Kidney (tissue), 14 donors: Measurements from ENCODE around the gene STAB2. TPM values are rescaled to one million over a fixed set of nuclear protein-coding genes. Genes with fewer than 3 reads are reported as not detected.

Source experiments
- DNase-seq, 5 donors: peaks; one replicate each; pipeline ENCODE4 v3.0.0-alpha.2; 2013 to 2020
- FAIRE-seq: peaks from 2 replicates; lab custom pipeline; 2012; peaks lifted over from hg19 to GRCh38; lab: Jason Lieb, UNC
- H3K27ac ChIP-seq, 2 donors: one replicate each; pipeline ENCODE4 v1.7.0; 2013; ENCODE audit warnings: low read depth in 2 of 2, low read length in 2 of 2, inconsistent platforms in 1 of 2
- H3K27me3 ChIP-seq: one replicate; pipeline ENCODE4 v1.7.1; 2013; ENCODE audit warnings: low read length, inconsistent platforms; ENCODE audit not compliant: control insufficient read depth, insufficient read depth
- H3K36me3 ChIP-seq, 3 donors: one replicate each; pipeline versions ENCODE4 v1.7.0 to v1.7.1; 2013; ENCODE audit warnings: low read length in 3 of 3, control low read depth in 1 of 3, inconsistent platforms in 1 of 3; ENCODE audit not compliant: insufficient read depth in 3 of 3, control insufficient read depth in 2 of 3
- H3K4me1 ChIP-seq, 3 donors: one replicate each; pipeline versions ENCODE4 v1.7.0 to v1.7.1; 2013; ENCODE audit warnings: low read length in 3 of 3, inconsistent platforms in 1 of 3, low read depth in 1 of 3; ENCODE audit not compliant: control insufficient read depth in 2 of 3, insufficient read depth in 2 of 3
- H3K4me3 ChIP-seq, 3 donors: one replicate each; pipeline versions ENCODE4 v1.7.0 to v1.8.1; 2013; ENCODE audit warnings: low read length in 3 of 3, control low read depth in 1 of 3, inconsistent platforms in 1 of 3
- H3K9ac ChIP-seq, 3 donors: one replicate each; pipeline versions ENCODE4 v1.7.0 to v1.7.1; 2013; ENCODE audit warnings: low read length in 3 of 3, control low read depth in 1 of 3, inconsistent platforms in 1 of 3
- H3K9me3 ChIP-seq, 3 donors: one replicate each; pipeline versions ENCODE4 v1.7.0 to v1.7.1; 2013; ENCODE audit warnings: low read length in 3 of 3, control low read depth in 1 of 3, inconsistent platforms in 1 of 3; ENCODE audit not compliant: control insufficient read depth in 2 of 3, insufficient read depth in 1 of 3
- intact Hi-C: fragments of 100-400 bp; cut with DNase I; formaldehyde crosslinking; loops from one replicate; pipeline ENCODE4 v1.11.1; 2022
- polyA plus RNA-seq: library from polyadenylated mRNA; stranded (reverse); fragments of 350-450 nt; fragmentation: Illumina TruSeq; extraction: RNeasy Lipid Tissue Mini Kit (QIAGEN cat#74804); gene quantifications from one replicate; pipeline ENCODE4 v1.2.3, GENCODE V29; 2014; ENCODE audit warnings: low read depth, low replicate concordance; ENCODE audit not compliant: insufficient read depth
- total RNA-seq: library from RNA; stranded (reverse); fragmentation: NEBNext Ultra II Directional; extraction: Animal tissue kit (Norgen Biotek cat#: 25700); gene quantifications from one replicate; pipeline ENCODE4 v1.2.1, GENCODE V29; 2021
- TF ChIP-seq, protein P1 (sequence below): IDR thresholded peaks from 3 replicates; pipeline ENCODE4 v1.5.1; 2012; ENCODE audit warnings: mild to moderate bottlenecking, moderate library complexity, borderline replicate concordance; ENCODE audit not compliant: insufficient read depth; ENCODE audit errors: extremely low read depth
- donor health status: control.
- donor health status: control.
- donor health status: control.
- donor health status: control.
- donor health status: control.
- donor health status: DM: yes; HTN: yes; CAD: no.
- donor health status: Normal renal cell carcinoma (clear cell type).

STAB2 gene
- total and polyA plus RNA-seq, 2 donors from 2014 or later: 0.16 TPM; not detected in 1

DNA sequence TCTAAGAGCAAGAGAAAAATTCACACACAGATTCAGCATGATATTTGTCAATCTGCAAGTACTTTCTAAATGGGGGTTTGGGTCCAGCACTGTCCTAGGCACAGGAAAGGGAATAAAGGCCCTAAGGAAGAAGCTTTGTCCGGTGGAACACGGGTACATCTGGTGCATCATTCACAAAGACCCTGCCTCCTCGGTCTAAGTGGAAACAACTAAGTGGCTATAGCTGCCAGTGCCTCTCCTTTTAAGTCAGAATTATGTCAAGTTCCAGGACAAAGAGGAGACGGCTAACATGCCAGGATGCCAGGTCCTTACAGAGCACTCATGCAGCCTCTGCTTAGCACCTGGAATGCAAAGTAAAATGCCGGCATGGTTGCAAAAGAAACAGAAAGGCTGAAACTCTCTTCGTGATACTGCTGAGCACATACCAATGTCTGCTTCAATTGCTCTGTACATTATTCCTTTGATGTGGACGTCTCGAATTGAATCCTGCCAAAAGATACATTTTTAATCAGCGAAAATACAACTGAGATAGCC is 206.5 kb downstream of the STAB2 start:
- H3K9ac ChIP-seq: no peak overlapping the region
- no peaks in the 10 kb centered on the region for H3K4me1 ChIP-seq
- FAIRE-seq (no peak), DNase-seq (no peak)
- TF ChIP-seq, protein P1, sequence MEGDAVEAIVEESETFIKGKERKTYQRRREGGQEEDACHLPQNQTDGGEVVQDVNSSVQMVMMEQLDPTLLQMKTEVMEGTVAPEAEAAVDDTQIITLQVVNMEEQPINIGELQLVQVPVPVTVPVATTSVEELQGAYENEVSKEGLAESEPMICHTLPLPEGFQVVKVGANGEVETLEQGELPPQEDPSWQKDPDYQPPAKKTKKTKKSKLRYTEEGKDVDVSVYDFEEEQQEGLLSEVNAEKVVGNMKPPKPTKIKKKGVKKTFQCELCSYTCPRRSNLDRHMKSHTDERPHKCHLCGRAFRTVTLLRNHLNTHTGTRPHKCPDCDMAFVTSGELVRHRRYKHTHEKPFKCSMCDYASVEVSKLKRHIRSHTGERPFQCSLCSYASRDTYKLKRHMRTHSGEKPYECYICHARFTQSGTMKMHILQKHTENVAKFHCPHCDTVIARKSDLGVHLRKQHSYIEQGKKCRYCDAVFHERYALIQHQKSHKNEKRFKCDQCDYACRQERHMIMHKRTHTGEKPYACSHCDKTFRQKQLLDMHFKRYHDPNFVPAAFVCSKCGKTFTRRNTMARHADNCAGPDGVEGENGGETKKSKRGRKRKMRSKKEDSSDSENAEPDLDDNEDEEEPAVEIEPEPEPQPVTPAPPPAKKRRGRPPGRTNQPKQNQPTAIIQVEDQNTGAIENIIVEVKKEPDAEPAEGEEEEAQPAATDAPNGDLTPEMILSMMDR: no peak
- peaks cover 0 to 5% (median 0%) of the 10 kb centered on the region in 3 donors for H3K36me3 ChIP-seq
- H3K4me3 ChIP-seq: no peak overlapping the region
- H3K27me3 ChIP-seq: no peaks in the 10 kb centered on the region
- no peak overlapping the region for H3K27ac ChIP-seq
- H3K9me3 ChIP-seq: no peaks in the 10 kb centered on the region
- intact Hi-C loops: no loop called here

DNA sequence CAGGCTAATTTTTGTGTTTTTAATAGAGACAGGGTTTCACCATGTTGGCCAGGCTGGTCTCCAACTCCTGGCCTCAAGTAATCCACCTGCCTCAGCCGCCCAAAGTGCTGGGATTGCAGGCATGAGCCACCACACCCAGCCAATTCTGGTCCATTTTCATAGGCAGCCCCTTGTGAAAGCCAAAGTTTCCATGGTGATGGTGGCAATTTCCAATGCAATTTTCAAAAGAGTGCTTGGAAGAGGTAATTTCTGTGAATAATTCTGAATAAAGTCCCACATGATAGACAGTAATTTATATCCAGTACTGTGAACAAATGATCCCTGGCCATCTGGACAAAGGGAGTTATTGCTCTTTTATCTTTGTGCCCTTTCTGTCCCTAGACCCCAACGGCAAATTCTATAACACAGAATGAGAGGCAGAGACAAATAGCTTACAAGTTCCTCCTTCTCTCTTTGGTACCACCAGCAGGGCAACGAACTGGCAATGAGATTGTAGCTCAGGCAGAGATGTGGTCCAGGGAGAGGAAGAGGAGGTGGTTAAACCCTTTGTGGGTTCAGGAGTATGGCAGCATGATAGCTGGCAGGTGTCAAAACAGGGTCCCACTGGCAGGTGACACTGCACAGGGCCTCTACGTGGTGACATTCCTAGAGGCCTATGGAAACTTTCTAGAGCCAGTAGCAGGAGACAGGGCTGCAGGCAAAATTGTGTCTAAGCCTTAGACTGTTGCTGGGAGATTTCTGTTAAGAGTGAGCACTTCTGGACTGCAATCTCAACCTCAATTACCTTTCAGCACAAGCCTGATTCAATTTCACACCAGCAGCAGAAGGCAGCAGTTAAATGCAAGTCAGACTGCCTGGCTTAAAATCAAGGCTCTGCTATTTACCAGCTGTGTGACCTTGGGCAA is 207.5 kb downstream of the STAB2 start:
- DNase-seq (no peak), FAIRE-seq (no peak)
- peaks cover 0 to 5% (median 0%) of the 10 kb centered on the region in 3 donors for H3K36me3 ChIP-seq
- H3K27ac ChIP-seq: no peak overlapping the region
- H3K9ac ChIP-seq: no peak overlapping the region
- no peaks in the 10 kb centered on the region for H3K27me3 ChIP-seq
- no peak overlapping the region for H3K4me3 ChIP-seq
- no peaks in the 10 kb centered on the region for H3K9me3 ChIP-seq
- no peaks in the 10 kb centered on the region for H3K4me1 ChIP-seq
- TF ChIP-seq, protein P1: no peak
- intact Hi-C loops: no loop called here

DNA sequence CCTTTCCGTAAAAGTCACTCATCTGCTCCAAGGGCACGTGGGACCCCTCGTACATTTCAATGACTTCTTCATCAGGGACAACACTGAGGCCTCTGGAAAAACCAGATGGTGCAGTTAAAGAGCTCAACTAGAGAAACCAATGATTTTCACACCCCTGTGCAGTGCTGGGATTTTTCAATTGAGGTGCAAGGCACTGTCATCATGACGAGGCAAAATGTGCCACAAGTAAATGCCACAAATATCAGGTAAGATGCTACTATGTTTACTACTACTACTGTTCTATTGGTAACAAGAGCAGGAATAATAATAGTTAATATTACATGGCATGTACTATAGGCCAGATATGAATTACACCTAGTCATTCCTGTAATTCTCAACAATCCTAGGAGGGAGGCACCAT is 211.5 kb downstream of the STAB2 start:
- no peak overlapping the region for H3K4me3 ChIP-seq
- H3K4me1 ChIP-seq: peaks cover 0 to 9% (median 0%) of the 10 kb centered on the region in 3 donors
- no peaks in the 10 kb centered on the region for H3K27me3 ChIP-seq
- no peaks in the 10 kb centered on the region for H3K9me3 ChIP-seq
- peaks cover 0 to 5% (median 0%) of the 10 kb centered on the region in 3 donors for H3K36me3 ChIP-seq
- H3K27ac ChIP-seq: no peak overlapping the region
- TF ChIP-seq, protein P1: no peak
- FAIRE-seq: no peak
- intact Hi-C loops: no loop called here
- no peak for DNase-seq
- H3K9ac ChIP-seq: no peak overlapping the region
